ENCODE measurements around the gene KLF4.

The KLF4 gene

GRCh38 chr9:107447834-107448233 is 41.7 kb downstream of the KLF4 start:
- H3K4me3 ChIP-seq (replicated peaks; ENCODE audit: low read depth, low read length) = no peak overlapping the region
- no peak for TF ChIP-seq CTCF (IDR thresholded peaks at IDR 0.05; ENCODE audit: low read depth, low read length, missing control alignments)
- DNase-seq (ENCODE audit: extremely low read depth, low read depth) = no peak

GRCh38 chr9:107447081-107447480 is 42.5 kb downstream of the KLF4 start:
- no peak for DNase-seq (ENCODE audit: extremely low read depth, low read depth)
- no peak overlapping the region for H3K4me3 ChIP-seq (replicated peaks; ENCODE audit: low read depth, low read length)
- TF ChIP-seq CTCF (IDR thresholded peaks at IDR 0.05; ENCODE audit: low read depth, low read length, missing control alignments) = no peak

- no peak for TF ChIP-seq CTCF (IDR thresholded peaks at IDR 0.05; ENCODE audit: low read depth, low read length, missing control alignments)
- no peak overlapping the region for H3K4me3 ChIP-seq (replicated peaks; ENCODE audit: low read depth, low read length)
- no peak for DNase-seq (ENCODE audit: extremely low read depth, low read depth)
Measured at GRCh38 chr9:107446491-107446890, 43.1 kb downstream of the KLF4 start.

GRCh38 chr9:107443786-107444185 is 45.8 kb downstream of the KLF4 start:
- DNase-seq (ENCODE audit: extremely low read depth, low read depth) = no peak
- TF ChIP-seq CTCF (IDR thresholded peaks at IDR 0.05; ENCODE audit: low read depth, low read length, missing control alignments) = no peak
- no peak overlapping the region for H3K4me3 ChIP-seq (replicated peaks; ENCODE audit: low read depth, low read length)

GRCh38 chr9:107439991-107440456 is 49.5 kb downstream of the KLF4 start:
- no peak for TF ChIP-seq CTCF (IDR thresholded peaks at IDR 0.05; ENCODE audit: low read depth, low read length, missing control alignments)
- H3K4me3 ChIP-seq (replicated peaks; ENCODE audit: low read depth, low read length) = no peak overlapping the region
- DNase-seq (ENCODE audit: extremely low read depth, low read depth) = no peak

- H3K4me3 ChIP-seq (replicated peaks; ENCODE audit: low read depth, low read length) = no peak overlapping the region
- DNase-seq (ENCODE audit: extremely low read depth, low read depth) = no peak
- no peak for TF ChIP-seq CTCF (IDR thresholded peaks at IDR 0.05; ENCODE audit: low read depth, low read length, missing control alignments)
Measured at GRCh38 chr9:107438211-107439031, 51.1 kb downstream of the KLF4 start.

Measured in HFF-Myc (cell line).